HG03280 (cell line): ENCODE data around the gene METTL4.

Experiments used
- ATAC-seq: cut with Tn5 transposase; IDR thresholded peaks from one replicate; pipeline ENCODE4 v1.9.1; 2021; ENCODE audit warnings: mild to moderate bottlenecking, moderate library complexity; ENCODE audit not compliant: unreplicated experiment

Gene METTL4

GRCh38 chr18:2571200-2572170 is at the start of gene METTL4, which contains the start of gene NDC80:
Gene METTL4, minus strand, starts transcription at chr18:2571505. Its CDS starts 4,289 bp downstream, at chr18:2567216.
Gene NDC80, plus strand, starts transcription at chr18:2571557. Its CDS starts 1,429 bp downstream, at chr18:2572986.
- ATAC-seq: peak; percentile 79

- ATAC-seq: no peak
These were observed 46.7 kb upstream of the METTL4 start for GRCh38 chr18:2618009-2618408.

GRCh38 chr18:2617401-2617998 is 46.2 kb upstream of the METTL4 start:
- no peak for ATAC-seq

- ATAC-seq: no peak
These were observed 41.7 kb upstream of the METTL4 start for GRCh38 chr18:2612996-2613395.

- no peak for ATAC-seq
These were observed 39.2 kb upstream of the METTL4 start for GRCh38 chr18:2610549-2610948.

- no peak for ATAC-seq
These were observed 38.3 kb upstream of the METTL4 start for GRCh38 chr18:2609604-2610003.

- ATAC-seq: no peak
These were observed 35.0 kb upstream of the METTL4 start for GRCh38 chr18:2606335-2606734.

- ATAC-seq: no peak
These were observed 31.5 kb upstream of the METTL4 start for GRCh38 chr18:2602844-2603243.

GRCh38 chr18:2597639-2598038 is 26.3 kb upstream of the METTL4 start:
- ATAC-seq: no peak

- no peak for ATAC-seq
These were observed 19.0 kb upstream of the METTL4 start for GRCh38 chr18:2590303-2590702.

- ATAC-seq: no peak
These were observed 18.2 kb upstream of the METTL4 start for GRCh38 chr18:2589345-2590068.

GRCh38 chr18:2588666-2589344 is 17.5 kb upstream of the METTL4 start:
- no peak for ATAC-seq

GRCh38 chr18:2587788-2588187 is 16.5 kb upstream of the METTL4 start:
- ATAC-seq: no peak

- no peak for ATAC-seq
These were observed 2.1 kb upstream of the METTL4 start for GRCh38 chr18:2573408-2573807.

GRCh38 chr18:2572892-2573291 is 1.6 kb upstream of the METTL4 start:
- ATAC-seq: no peak

- peak; percentile 16 for ATAC-seq
These were observed 865 bp upstream of the METTL4 start for GRCh38 chr18:2572171-2572569.

GRCh38 chr18:2570772-2571199 is 519 bp downstream of the METTL4 start:
- peak; percentile 31 for ATAC-seq

- ATAC-seq: no peak
These were observed 1.7 kb downstream of the METTL4 start for GRCh38 chr18:2569338-2570207.

- no peak for ATAC-seq
These were observed 2.7 kb downstream of the METTL4 start for GRCh38 chr18:2568605-2569004.

GRCh38 chr18:2568129-2568528 is 3.2 kb downstream of the METTL4 start:
- no peak for ATAC-seq
